Posterior vena cava (tissue), 2 donors: ENCODE data around the gene CACNB1. TPM values are rescaled to one million over a fixed set of nuclear protein-coding genes. Genes with fewer than 3 reads are reported as not detected.

Experiments
- DNase-seq: peaks from one replicate; pipeline ENCODE4 v3.0.0-alpha.2; 2020; ENCODE audit warnings: low spot score
- intact Hi-C, 2 donors: fragments of 100-400 bp; cut with DNase I; formaldehyde crosslinking; loops; one replicate each; pipeline versions ENCODE4 v1.14.1 to v1.14.2; 2022 to 2023
- total RNA-seq, 2 donors: library from RNA; stranded (reverse); fragmentation: NEBNext Ultra II Directional; extraction: Animal tissue kit (Norgen Biotek cat#: 25700); gene quantifications; one replicate each; pipeline ENCODE4 v1.2.1, GENCODE V29; 2021
- donor health status: DM: yes; HTN: yes; CAD: no.
- donor health status: DM: yes; HTN: yes; CAD: no.

CACNB1 gene
- total RNA-seq, 2 donors from 2014 or later = 8.8 to 11.3 TPM

GRCh38 chr17:39210093-39210434 lies 12.6 kb upstream of the CACNB1 start:
- intact Hi-C loops = no loop called here
- DNase-seq = no peak

- DNase-seq = peak; percentile 94
- intact Hi-C loops = no loop called here
Measured at GRCh38 chr17:39209317-39210092, 12.0 kb upstream of the CACNB1 start.

DNA sequence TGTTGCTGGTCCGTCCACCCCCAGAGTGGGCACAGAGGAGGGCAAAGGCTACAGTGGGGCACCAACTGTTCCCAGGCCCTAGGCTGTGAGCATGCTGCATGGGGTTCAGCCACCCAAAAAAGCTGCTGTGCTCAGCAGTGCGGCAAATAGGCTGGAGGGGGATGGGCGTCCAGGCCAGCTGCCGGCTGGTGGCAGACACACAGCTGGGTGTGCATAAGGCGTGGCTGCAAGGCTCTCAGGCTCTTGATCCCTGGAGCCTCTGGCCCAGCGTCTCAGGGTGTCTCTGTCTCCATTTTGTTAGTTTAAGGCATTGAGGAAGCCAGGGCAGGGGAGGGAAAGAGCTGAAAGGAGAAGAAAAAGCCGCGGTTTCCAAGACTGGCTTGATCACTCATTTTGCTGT lies 11.4 kb upstream of the CACNB1 start:
- intact Hi-C loops = no loop called here
- no peak for DNase-seq

DNA sequence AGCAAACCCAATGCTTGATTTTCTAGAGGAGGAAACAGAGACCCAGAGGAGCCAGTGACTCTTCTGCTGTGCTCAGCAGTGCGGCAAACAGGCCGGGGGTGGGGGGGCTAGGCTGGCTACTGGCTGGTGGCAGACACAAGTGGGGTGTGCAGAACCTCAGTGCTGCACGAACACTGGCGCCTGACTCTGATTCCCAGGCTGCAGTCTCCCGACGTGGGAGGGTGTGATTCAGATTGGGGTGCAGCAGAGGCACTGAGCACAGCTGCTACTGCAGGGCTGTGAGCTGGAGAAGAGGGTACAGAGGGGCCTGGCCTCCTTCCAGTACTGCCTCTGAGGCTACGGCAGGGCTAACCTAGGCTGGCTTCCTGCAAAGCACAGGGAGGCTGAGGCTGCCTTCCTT lies 10.7 kb upstream of the CACNB1 start:
- intact Hi-C loops = no loop called here
- DNase-seq = no peak

DNA sequence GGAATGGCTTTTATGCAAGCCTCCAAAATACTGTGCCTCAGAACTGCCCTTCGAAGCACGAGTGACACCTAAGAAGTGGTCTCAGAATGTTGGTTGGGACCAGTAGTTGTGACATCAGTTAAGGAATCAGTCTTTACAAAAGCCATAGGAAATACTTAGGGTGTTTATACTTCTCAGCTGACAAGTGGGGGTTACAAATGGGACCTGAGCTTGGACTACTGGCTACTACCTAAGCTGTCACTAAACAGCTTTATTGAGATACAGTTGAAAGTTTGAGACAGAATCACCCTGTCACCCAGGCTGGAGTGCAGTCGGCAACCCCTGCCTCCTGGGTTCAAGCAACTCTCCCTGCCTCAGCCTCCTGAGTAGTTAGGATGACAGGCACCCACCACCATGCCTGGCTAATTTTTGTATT lies 7.7 kb upstream of the CACNB1 start:
- no peak for DNase-seq
- intact Hi-C loops = no loop called here

- no peak for DNase-seq
- intact Hi-C loops = loop anchor here (5.0 kb wide), 1 partner anchor 38 kb away; no protein-coding TSS in a partner anchor
Measured at GRCh38 chr17:39204245-39204644, 6.8 kb upstream of the CACNB1 start.

GRCh38 chr17:39200957-39201510 lies 3.6 kb upstream of the CACNB1 start:
- no peak for DNase-seq
- intact Hi-C loops = loop anchor here (5.0 kb wide), 1 partner anchor 41 kb away; no protein-coding TSS in a partner anchor

DNA sequence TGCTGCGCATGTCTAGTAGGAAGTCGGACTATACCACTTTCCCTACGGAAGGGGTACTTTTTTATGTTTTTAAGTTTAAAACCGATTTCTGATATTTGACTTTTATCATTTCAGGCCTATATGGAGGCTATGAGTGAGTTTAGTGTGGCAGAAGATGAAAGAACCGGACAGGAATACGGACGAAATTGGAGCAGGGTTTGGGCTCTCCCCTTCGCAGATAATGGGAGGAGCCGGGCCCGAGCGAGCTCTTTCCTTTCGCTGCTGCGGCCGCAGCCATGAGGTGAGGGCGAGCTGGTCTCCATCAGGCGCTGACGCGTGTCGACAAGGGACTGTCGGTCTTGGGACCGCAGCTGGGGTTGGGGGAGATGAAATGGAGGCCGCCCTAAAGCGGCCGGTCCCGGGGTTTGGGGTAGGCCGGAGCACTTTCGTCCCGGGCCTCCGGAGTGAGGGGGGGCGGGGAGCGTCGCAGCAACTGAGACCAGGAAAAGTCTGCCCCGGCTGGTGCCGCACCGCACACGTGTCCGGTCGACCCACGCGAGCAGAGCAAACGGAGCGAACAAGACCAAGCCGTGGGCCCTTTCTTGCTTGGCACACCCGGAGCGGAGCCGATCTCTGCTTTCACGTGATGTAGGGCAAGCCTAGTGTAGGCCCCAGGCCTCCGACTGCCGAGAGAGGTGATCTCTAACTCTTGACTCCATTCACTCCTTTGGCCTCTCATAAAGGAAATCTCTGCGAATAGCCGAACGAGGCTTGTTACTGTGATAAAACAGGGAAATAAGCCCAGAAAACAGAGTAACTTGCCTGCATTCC lies 2.8 kb upstream of the CACNB1 start, which contains the start of gene RPL19:
Gene RPL19 (plus strand): TSS at position 214 of the 810 bp plus-strand sequence. CDS start 62 bp downstream, at position 276.
- DNase-seq = peak; percentile 94
- intact Hi-C loops = loop anchor here (5.0 kb wide), 1 partner anchor 42 kb away; no protein-coding TSS in a partner anchor

- peak; percentile 96 for DNase-seq
- intact Hi-C loops = loop anchor here (5.0 to 10.0 kb wide), 2 partner anchors 43 to 425 kb away; no protein-coding TSS in a partner anchor
Measured at GRCh38 chr17:39199820-39200069, 2.3 kb upstream of the CACNB1 start.

- no peak for DNase-seq
- intact Hi-C loops = loop anchor here in 1 of 2 donors (10.0 kb wide), 1 partner anchor 423 kb away; no protein-coding TSS in a partner anchor
Measured at GRCh38 chr17:39198186-39198566, 707 bp upstream of the CACNB1 start.

GRCh38 chr17:39196808-39197291 lies 619 bp downstream of the CACNB1 start:
- no peak for DNase-seq
- intact Hi-C loops = loop anchor here in 1 of 2 donors (10.0 kb wide), 1 partner anchor 422 kb away; no protein-coding TSS in a partner anchor

DNA sequence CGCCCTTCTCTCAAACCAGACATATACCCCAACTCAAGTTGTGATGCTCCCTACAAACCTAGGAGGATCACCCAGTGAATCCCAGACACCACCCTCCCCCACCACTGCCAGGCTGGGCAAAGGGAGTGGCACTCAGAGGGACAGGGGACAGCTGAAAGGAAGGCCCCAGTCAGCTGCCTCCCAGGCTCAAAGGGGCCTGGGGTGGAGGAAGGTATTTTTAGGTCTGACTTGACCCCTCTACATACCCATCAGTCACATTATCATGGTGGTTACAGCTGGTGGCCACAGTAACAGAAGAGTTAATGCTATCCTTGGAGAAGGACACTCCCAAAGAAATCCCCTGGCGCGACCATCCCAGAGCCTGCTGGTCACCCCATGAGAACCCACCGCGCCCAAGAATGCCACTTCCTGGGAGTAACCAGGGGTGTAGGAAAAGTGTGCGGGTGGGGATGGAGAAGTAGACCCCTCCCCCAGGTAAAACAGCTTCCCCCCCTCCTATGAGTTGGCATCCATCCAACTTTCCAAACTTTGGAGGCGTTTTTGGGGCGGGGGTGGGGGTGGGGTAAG lies 1.1 kb downstream of the CACNB1 start:
- no peak for DNase-seq
- intact Hi-C loops = loop anchor here in 1 of 2 donors (10.0 kb wide), 1 partner anchor 422 kb away; no protein-coding TSS in a partner anchor

DNA sequence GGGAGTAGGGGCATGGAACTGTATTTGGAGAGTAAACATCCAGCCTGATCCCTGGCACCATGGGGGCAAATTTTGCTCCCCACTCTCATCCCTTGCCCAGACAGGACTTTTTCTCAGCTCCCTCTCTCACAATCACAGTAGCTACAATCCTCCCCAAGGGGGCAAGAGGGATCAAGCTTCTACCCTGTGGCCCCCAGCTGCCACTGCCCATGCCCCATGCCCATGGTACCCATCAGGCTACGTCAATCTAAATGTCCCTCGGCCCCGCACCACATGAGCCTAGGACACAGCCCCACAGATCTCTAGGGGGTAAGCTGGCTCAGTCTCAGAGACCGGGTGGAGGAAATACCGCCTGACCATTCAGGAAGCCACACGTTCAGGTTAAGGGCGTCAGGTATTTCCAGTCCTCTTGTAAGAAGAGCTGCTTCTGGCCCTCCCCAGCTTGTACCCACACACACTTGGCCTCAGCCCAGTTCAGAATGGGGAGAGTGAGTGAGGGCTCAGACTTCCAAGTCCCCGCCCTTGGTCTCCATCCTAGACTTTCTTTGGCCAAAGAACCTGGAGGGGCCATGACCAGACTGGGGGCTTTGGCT lies 1.8 kb downstream of the CACNB1 start:
- intact Hi-C loops = loop anchor here in 1 of 2 donors (10.0 kb wide), 1 partner anchor 421 kb away; no protein-coding TSS in a partner anchor
- no peak for DNase-seq

DNA sequence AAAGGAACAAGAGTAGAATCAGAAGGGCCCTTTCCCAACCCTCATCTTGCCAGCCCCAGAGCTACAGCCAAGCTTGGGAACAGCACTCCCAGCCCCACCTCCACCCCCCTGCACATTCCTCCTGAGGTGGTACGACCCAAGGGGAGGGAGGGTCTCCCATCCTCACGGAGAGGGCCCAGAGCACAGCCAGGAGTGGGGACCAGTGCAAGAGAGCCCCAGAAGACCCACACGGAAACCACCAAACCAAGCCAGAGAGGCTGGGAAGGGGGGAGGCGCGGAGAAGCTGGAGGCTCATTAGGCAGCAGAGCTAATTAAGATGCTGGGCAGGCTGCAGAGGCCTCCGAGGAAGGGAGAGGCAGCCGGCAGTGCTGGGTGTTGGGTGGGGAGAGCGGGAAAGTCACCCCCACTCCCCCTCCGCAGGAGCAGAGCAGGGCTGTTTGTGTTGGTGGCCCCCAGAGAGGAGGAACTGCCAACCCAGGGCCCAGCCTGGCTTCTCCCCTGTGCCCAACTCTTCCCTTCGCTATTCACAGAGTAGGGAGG lies 2.4 kb downstream of the CACNB1 start:
- no peak for DNase-seq
- intact Hi-C loops = loop anchor here in 1 of 2 donors (10.0 kb wide), 1 partner anchor 420 kb away; no protein-coding TSS in a partner anchor

DNA sequence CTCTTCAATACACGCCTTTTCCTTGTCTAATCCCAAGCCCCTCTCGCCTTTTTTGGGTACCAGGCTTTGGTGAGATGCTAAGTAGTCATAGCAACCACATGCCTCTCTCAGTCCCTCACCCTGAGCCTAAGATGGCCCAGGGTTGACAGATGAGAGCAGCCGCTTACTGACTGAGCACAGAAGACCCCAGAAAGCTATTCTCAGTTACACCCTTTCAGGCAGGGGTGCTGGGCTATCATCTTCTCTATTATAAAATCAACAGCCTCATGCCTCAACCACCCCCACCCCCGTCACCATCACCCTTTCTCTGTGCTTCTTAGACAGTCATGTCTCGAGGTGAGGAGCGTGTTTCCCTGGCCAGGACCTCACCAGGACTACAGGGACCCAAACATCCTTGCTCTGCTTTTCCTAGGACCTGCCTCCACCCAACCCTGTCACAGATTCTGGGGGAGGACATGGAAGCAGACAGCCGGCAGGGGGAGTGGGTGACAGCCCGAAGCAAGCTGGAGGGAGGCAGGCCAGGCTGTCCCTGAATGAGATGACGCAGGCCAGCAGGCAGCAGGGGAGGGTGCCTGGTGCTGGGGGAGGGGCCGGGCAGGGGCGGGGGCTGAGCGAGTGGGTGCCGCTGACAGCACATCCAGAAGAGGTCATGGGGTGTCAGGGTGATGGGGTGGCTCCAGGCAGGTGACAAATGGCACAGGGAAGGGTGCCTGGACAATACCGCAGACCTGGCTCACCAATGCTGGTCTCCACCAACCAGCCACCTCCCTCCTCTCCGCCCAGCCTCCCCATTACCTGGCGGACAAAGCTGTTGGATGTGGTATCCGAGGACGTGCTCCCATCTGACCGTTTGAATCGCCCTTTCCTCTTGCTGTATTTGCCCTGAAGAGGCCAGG lies 3.1 kb downstream of the CACNB1 start:
- DNase-seq = peak; percentile 91
- intact Hi-C loops = loop anchor here in 1 of 2 donors (10.0 kb wide), 1 partner anchor 420 kb away; no protein-coding TSS in a partner anchor

DNA sequence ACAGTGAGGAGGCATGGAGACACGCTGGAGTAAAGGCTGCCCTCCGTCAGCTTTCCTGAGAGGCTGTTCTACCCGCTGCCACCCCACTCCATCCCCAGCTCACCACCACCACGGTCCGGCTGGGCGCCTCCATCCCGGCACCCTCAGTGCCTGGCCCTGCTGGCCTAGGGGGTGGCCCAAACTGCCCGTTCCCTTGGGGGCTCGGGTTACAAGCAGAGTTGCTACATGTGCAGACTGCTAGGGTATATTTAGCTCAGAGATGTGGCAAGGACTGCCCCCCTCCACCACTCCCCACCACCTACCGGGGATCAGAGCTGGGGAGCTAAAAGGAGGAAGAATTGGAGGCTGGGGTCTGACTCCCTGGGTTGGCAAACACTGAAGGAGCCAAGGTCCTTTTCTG lies 4.1 kb downstream of the CACNB1 start:
- intact Hi-C loops = loop anchor here in 1 of 2 donors (10.0 kb wide), 1 partner anchor 419 kb away; no protein-coding TSS in a partner anchor
- no peak for DNase-seq

- no peak for DNase-seq
- intact Hi-C loops = loop anchor here in 1 of 2 donors (10.0 kb wide), 1 partner anchor 418 kb away; no protein-coding TSS in a partner anchor
Measured at GRCh38 chr17:39192901-39193300, 4.6 kb downstream of the CACNB1 start.
